ENCODE measurements around the gene INTS14.

- no peak for TF ChIP-seq POLR2A (IDR thresholded peaks at IDR 0.05)
- TF ChIP-seq CTCF (IDR thresholded peaks at IDR 0.05), result no peak
Observed at GRCh38 chr15:65598468-65598867, 12.5 kb downstream of the INTS14 start.
